SK-N-SH (cell line): Measurements from ENCODE around the gene SIX5.

Source experiments
- EP300 ChIP-seq, 2 experiments: IDR thresholded peaks; 2 replicates each; pipeline versions ENCODE4 v1.4.0 to v1.6.1; 2012; ENCODE audit warnings: borderline replicate concordance in 1 of 2, low read depth in 1 of 2, low read length in 1 of 2
- EZH2phosphoT487 ChIP-seq: fragments of 200-600 bp; sonication (generic); IDR thresholded peaks from 2 replicates; pipeline ENCODE4 v1.6.1; 2017; ENCODE audit warnings: low read depth, mixed run types, mild to moderate bottlenecking, antibody characterized with exemption, moderate library complexity, borderline replicate concordance
- FOXM1 ChIP-seq: IDR thresholded peaks from 2 replicates; pipeline ENCODE4 v1.4.0; 2012; ENCODE audit warnings: low read depth, mild to moderate bottlenecking
- JUND ChIP-seq: IDR thresholded peaks from 2 replicates; pipeline ENCODE4 v1.4.0; 2012
- NFIC ChIP-seq: IDR thresholded peaks from 2 replicates; pipeline ENCODE4 v1.4.0; 2012; ENCODE audit warnings: borderline replicate concordance
- NRF1 ChIP-seq: IDR thresholded peaks from 2 replicates; pipeline ENCODE4 v1.6.1; 2012; ENCODE audit warnings: low read depth, mild to moderate bottlenecking, low read length
- POLR2AphosphoS5 ChIP-seq: IDR thresholded peaks from 2 replicates; pipeline ENCODE4 v1.6.1; 2012; ENCODE audit warnings: low read depth, low read length
- TAF1 ChIP-seq: IDR thresholded peaks from 2 replicates; pipeline ENCODE4 v1.6.1; 2012; ENCODE audit warnings: low read depth, mild to moderate bottlenecking, low read length, moderate library complexity, borderline replicate concordance
- YY1 ChIP-seq: IDR thresholded peaks from 2 replicates; pipeline ENCODE4 v1.4.0; 2012; ENCODE audit warnings: low read depth, mild to moderate bottlenecking
- TF ChIP-seq, protein P1 (sequence below): fragments of 200-600 bp; sonication (generic); IDR thresholded peaks from 2 replicates; pipeline ENCODE4 v1.6.1; 2017; ENCODE audit warnings: antibody characterized with exemption, mild to moderate bottlenecking, moderate library complexity
- TF ChIP-seq, protein P2 (sequence below): fragments of 150-350 bp; IDR thresholded peaks from 2 replicates; pipeline ENCODE4 v1.6.1; 2017; ENCODE audit warnings: antibody characterized with exemption, low read length, low read depth, borderline replicate concordance

DNA sequence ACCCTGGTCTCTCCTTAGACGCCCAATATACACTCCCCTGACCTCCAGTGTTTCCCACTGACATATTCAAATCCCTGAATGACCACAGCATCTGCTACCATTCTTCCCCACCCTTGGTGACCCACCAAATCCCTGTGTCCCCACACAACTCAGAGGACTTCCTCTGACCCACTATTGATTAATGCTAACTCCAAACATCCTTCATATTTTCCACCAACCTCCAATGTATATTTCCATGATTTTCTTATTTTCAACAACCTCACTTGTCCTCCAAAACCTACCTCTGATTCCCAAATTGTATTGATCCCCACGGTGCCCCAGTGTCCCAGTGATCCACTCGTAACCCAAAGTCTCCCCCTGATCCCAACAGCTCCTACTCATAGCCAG, 24.1 kb upstream of the SIX5 start:
- TF ChIP-seq, protein P1, sequence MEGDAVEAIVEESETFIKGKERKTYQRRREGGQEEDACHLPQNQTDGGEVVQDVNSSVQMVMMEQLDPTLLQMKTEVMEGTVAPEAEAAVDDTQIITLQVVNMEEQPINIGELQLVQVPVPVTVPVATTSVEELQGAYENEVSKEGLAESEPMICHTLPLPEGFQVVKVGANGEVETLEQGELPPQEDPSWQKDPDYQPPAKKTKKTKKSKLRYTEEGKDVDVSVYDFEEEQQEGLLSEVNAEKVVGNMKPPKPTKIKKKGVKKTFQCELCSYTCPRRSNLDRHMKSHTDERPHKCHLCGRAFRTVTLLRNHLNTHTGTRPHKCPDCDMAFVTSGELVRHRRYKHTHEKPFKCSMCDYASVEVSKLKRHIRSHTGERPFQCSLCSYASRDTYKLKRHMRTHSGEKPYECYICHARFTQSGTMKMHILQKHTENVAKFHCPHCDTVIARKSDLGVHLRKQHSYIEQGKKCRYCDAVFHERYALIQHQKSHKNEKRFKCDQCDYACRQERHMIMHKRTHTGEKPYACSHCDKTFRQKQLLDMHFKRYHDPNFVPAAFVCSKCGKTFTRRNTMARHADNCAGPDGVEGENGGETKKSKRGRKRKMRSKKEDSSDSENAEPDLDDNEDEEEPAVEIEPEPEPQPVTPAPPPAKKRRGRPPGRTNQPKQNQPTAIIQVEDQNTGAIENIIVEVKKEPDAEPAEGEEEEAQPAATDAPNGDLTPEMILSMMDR, result no peak
- TF ChIP-seq FOXM1, result no peak
- TF ChIP-seq POLR2AphosphoS5, result no peak
- no peak for TF ChIP-seq NRF1
- TF ChIP-seq JUND, result no peak
- no peak for TF ChIP-seq EZH2phosphoT487
- TF ChIP-seq NFIC, result no peak
- TF ChIP-seq, protein P2, sequence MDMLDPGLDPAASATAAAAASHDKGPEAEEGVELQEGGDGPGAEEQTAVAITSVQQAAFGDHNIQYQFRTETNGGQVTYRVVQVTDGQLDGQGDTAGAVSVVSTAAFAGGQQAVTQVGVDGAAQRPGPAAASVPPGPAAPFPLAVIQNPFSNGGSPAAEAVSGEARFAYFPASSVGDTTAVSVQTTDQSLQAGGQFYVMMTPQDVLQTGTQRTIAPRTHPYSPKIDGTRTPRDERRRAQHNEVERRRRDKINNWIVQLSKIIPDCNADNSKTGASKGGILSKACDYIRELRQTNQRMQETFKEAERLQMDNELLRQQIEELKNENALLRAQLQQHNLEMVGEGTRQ, result no peak
- no peak for TF ChIP-seq YY1
- TF ChIP-seq TAF1, result no peak
- TF ChIP-seq EP300 (IDR thresholded peaks at IDR 0.05; ENCODE audit: borderline replicate concordance in 1 of 2, low read depth in 1 of 2, low read length in 1 of 2), result no peak
